Ascending aorta (tissue), 2 donors: ENCODE measurements around the gene HSPA4. TPM values are rescaled to one million over a fixed set of nuclear protein-coding genes. Genes with fewer than 3 reads are reported as not detected.

Experiments used
- DNase-seq, 2 donors: peaks; one replicate each; pipeline ENCODE4 v3.0.0-alpha.2; 2019; ENCODE audit warnings: low spot score in 2 of 2
- H3K27ac ChIP-seq, 2 donors: fragments of 200-600 bp; sonication (generic); one replicate each; pipeline ENCODE4 v1.5.1; 2016 to 2017; ENCODE audit warnings: mild to moderate bottlenecking in 1 of 2
- H3K27me3 ChIP-seq: fragments of 200-600 bp; sonication (generic); one replicate; pipeline ENCODE4 v1.5.1; 2017
- H3K36me3 ChIP-seq, 2 donors: fragments of 200-600 bp; sonication (generic); one replicate each; pipeline ENCODE4 v1.5.1; 2016
- H3K4me1 ChIP-seq, 2 donors: fragments of 200-600 bp; sonication (generic); one replicate each; pipeline ENCODE4 v1.5.1; 2016 to 2017; ENCODE audit warnings: mild to moderate bottlenecking in 1 of 2
- H3K4me3 ChIP-seq, 2 donors: fragments of 200-600 bp; sonication (generic); one replicate each; pipeline ENCODE4 v1.5.1; 2016 to 2017; ENCODE audit warnings: mild to moderate bottlenecking in 1 of 2
- H3K9me3 ChIP-seq, 2 donors: fragments of 200-600 bp; sonication (generic); one replicate each; pipeline ENCODE4 v1.5.1; 2016
- intact Hi-C: fragments of 100-400 bp; cut with DNase I; formaldehyde crosslinking; loops from one replicate; pipeline ENCODE4 v1.15.1; 2023
- total RNA-seq: library from RNA; depleted of rRNA; stranded (reverse); fragments of >200 nt; gene quantifications from one replicate; pipeline ENCODE4 v1.1.0, GENCODE V29; 2016
- TF ChIP-seq, protein P1 (sequence below), 3 experiments: fragments of 200-600 bp in 2 of 3; fragments of 450-650 bp in 1 of 3; sonication (generic) in 2 of 3; IDR thresholded peaks; one replicate each; pipeline ENCODE4 v1.5.1; 2016 to 2019; ENCODE audit warnings: antibody characterized with exemption in 3 of 3, mild to moderate bottlenecking in 1 of 3, moderate library complexity in 1 of 3

The HSPA4 gene
- total RNA-seq, 1 donor from 2014 or later, result 16.2 TPM

DNA sequence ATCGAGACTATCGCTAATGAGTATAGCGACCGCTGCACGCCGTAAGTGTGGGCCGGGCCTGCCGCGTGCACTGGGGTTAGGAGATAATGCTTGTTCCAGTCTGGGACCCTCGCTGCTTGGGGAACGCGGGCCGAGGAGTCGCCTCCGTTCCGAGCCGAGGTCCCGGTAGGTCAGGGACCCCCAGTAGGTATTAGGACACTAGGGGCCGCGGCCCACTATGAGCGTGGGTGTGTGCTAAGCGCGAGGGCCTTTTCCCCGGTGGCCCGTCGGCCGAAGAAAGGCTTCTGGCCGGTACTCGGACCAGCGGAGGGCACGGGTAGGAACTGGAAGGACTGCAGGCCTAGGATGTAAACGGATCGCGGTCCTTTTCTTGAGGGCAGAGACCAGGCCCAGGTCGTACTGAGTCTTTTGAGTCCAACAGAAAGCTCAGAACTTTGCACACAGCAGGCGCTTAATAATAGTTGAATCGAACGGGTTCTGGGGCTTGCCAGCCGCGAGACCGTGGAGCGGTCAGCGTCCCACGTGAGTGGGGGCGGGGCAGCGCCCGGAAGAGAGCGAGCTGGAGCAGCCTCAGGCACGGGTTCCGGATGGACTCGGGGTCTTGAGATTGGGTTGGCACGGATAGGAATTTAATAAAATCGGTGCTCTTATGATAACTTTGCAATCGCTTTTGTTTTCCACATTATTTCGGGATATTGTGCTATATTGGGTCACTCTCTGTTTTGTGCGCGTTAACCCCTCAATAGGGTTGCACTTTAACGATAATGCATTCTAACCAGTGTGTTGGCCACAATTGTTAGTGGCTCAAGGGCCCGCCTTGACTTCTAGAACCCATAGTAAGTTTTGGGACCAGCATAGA is 733 bp downstream of the HSPA4 start:
- H3K36me3 ChIP-seq, result no peaks in the 10 kb centered on the region
- H3K4me3 ChIP-seq, result peak overlapping the region; percentile 92 to 95
- intact Hi-C loops, result no loop called here

DNA sequence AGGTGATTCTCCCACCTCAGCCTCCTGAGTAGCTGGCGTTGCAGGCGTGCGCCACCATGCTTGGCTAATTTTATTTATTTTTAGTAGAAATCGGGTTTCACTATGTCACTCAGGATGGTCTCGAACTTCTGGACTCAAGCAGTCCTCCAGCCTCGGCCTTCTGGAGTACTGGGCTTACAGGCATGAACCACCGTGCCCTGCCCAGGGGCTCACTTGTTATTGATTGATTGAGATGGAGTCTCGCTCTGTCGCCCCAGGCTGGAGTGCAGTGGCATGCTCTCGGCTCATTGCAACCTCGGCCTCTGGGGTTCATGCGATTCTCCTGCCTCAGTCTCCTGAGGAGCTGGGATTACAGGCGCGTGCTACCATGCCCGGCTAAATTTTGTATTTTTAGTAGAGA is 1.6 kb downstream of the HSPA4 start:
- TF ChIP-seq, protein P1, sequence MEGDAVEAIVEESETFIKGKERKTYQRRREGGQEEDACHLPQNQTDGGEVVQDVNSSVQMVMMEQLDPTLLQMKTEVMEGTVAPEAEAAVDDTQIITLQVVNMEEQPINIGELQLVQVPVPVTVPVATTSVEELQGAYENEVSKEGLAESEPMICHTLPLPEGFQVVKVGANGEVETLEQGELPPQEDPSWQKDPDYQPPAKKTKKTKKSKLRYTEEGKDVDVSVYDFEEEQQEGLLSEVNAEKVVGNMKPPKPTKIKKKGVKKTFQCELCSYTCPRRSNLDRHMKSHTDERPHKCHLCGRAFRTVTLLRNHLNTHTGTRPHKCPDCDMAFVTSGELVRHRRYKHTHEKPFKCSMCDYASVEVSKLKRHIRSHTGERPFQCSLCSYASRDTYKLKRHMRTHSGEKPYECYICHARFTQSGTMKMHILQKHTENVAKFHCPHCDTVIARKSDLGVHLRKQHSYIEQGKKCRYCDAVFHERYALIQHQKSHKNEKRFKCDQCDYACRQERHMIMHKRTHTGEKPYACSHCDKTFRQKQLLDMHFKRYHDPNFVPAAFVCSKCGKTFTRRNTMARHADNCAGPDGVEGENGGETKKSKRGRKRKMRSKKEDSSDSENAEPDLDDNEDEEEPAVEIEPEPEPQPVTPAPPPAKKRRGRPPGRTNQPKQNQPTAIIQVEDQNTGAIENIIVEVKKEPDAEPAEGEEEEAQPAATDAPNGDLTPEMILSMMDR (IDR thresholded peaks at IDR 0.05), result no peak
- peak overlapping the region; percentile 92 to 95 for H3K4me3 ChIP-seq
- no peaks in the 10 kb centered on the region for H3K36me3 ChIP-seq
- no peaks in the 10 kb centered on the region for H3K27me3 ChIP-seq
- intact Hi-C loops, result no loop called here
- H3K4me1 ChIP-seq, result peaks cover 0 to 37% of the 10 kb centered on the region in 2 donors
- no peaks in the 10 kb centered on the region for H3K9me3 ChIP-seq
- no peak for DNase-seq
- no peak overlapping the region for H3K27ac ChIP-seq

More for the DNA sequence above, 733 bp downstream of the HSPA4 start:
- no peaks in the 10 kb centered on the region for H3K9me3 ChIP-seq
- H3K4me1 ChIP-seq, result peaks cover 0 to 38% of the 10 kb centered on the region in 2 donors
- DNase-seq, result peak in 1 of 2 donors; percentile 77
- no peaks in the 10 kb centered on the region for H3K27me3 ChIP-seq
- TF ChIP-seq, protein P1 (IDR thresholded peaks at IDR 0.05), result no peak
- peak overlapping the region; percentile 96 to 98 for H3K27ac ChIP-seq

DNA sequence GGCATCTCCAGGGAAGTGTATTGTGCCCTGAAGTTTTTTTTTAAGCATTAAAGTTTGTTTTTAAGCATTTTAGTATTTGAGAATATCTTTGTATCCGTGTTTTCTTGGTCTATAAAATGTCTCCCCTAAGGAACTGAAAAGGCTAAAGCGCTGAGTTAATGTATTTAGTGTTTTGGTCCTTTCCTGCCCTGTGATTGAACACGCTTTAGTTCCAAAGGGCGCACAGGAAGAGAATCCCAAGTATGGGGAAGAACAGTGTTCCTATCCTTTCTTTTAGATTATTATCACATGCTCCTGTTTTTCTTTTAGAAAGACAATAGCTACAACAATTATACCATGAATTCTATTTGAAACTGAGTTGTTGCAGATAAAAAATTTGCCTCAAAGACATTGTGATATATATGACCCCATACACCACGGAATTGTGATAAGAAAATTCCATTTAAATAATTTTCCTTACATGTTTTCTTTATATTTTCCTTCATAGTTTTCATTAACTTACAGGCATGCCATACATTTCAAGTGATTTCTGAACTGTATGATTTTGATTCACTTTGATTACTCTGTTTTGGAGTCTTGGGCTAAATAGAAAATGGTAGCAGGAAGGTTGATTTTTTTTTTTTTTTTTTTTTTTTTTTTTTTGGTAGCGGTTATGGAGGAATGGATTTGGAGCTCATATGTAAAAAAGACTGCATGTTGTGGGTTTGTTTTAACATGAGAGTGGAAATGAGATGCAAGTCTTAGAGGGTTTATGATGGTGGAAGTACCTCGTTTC is 3.1 kb downstream of the HSPA4 start:
- Histone ChIP-seq H3K4me1 (peaks cover 0 to 32% of the 10 kb centered on the region in 2 donors), H3K4me3 (peak overlapping the region in 1 of 2 donors; percentile 92), H3K9me3 (no peaks in the 10 kb centered on the region), H3K27ac (no peak overlapping the region), H3K36me3 (no peaks in the 10 kb centered on the region), H3K27me3 (no peaks in the 10 kb centered on the region)
- intact Hi-C loops, result no loop called here
- TF ChIP-seq, protein P1 (IDR thresholded peaks at IDR 0.05), result no peak
- no peak for DNase-seq

DNA sequence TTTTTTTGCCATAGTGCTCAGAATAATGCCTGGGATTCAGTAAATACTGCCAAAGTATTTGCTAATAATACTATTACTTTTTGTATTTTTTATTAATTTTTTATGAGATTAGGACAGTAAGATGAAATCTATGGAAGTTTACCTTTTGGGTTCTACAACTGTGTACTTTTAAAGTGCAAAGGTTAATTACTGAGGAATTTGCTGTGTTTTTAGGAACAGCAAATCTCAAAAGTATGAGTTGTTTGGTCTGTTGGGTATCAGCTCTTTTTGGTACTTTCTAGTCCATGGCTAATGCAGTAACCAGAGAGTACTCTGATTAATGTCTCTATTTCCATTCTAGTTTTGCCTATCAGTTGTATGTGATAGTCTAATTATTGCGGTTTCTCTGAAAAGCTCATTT is 5.1 kb downstream of the HSPA4 start:
- DNase-seq, result no peak
- intact Hi-C loops, result no loop called here
- H3K36me3 ChIP-seq, result no peaks in the 10 kb centered on the region
- H3K4me1 ChIP-seq, result peaks cover 0 to 22% of the 10 kb centered on the region in 2 donors
- no peak overlapping the region for H3K4me3 ChIP-seq
- no peaks in the 10 kb centered on the region for H3K27me3 ChIP-seq
- TF ChIP-seq, protein P1 (IDR thresholded peaks at IDR 0.05), result no peak
- no peak overlapping the region for H3K27ac ChIP-seq
- no peaks in the 10 kb centered on the region for H3K9me3 ChIP-seq

DNA sequence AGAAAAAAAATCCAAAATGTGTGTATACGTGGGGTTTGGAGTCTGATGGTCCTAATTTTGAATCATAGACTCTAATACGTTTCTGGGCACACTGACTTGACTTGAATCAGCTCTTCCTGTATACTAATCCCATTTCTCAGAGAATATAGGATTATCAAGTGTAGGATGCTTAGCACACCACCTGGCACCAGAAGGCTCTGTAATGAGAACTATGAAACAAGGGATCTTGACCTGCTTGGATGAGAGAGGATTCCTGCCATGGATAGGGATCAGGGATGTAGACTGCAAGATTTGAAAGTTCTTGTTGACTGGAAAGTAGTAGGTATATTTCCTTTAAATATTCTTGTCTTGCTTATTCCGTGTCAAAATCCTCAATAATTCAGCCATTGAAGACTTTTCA is 7.8 kb downstream of the HSPA4 start:
- Histone ChIP-seq H3K4me3 (no peak overlapping the region), H3K36me3 (no peaks in the 10 kb centered on the region), H3K4me1 (peaks cover 0 to 12% of the 10 kb centered on the region in 2 donors), H3K27me3 (no peaks in the 10 kb centered on the region), H3K27ac (no peak overlapping the region), H3K9me3 (no peaks in the 10 kb centered on the region)
- DNase-seq, result no peak
- intact Hi-C loops, result no loop called here
- TF ChIP-seq, protein P1 (IDR thresholded peaks at IDR 0.05), result no peak
